ENCODE measurements around the gene SPRR3.
"Not testable (repeated sequence)": the region's sequence is repeated elsewhere in the genome, so short reads cannot be mapped to it uniquely, and the experiment has no call there.

SPRR3 gene

DNA sequence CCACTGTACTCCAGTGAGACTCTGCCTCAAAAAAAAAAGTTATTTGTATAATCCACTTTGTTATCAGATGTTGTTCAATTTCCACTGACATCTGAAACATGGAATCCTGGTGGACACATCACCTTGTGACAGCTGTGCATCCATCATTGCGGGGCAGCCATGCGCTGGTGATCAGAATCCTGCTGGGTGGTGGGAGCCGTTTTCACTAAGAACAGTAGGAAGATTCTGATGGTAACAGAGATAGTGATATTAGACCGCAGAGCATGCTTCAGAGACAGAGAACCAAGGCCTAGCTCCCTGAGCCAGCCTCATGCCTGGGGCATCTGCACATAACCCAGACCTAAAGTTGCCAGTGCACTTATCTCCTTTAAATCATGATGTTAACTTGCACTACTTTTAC lies 3.1 kb upstream of the SPRR3 start:
- H3K36me3 Mint-ChIP-seq (ENCODE audit: low read depth), result no peaks in the 10 kb centered on the region
- no peaks in the 10 kb centered on the region for H3K9me3 Mint-ChIP-seq
- intact Hi-C loops (cut with micrococcal nuclease), result no loop called here
- no peak overlapping the region for H3K4me3 Mint-ChIP-seq
- H3K27ac Mint-ChIP-seq, result no peak overlapping the region
- no peaks in the 10 kb centered on the region for H3K4me1 Mint-ChIP-seq (ENCODE audit: low read depth)
- peaks cover 3% of the 10 kb centered on the region for H3K27me3 Mint-ChIP-seq

DNA sequence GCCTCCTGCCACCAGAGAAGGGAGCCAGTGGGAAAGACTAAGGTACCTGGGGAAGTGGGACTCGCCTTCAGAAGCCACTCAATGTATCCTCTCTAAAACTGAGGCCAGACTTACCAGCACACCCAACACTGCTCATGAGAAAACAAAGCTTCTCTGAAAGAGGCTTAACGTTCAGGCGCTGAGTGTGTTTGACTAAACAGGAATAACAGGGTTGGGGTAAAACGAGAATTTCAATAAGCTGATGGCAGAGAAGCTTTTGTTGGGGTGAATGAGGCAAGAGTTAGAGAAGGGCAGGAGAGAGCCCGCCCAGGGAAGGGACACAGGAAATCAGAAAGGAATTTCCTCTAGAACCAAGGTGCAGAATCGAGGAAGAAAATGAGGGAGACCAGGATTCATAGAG lies 1.7 kb upstream of the SPRR3 start:
- intact Hi-C loops (cut with micrococcal nuclease), result no loop called here
- H3K9me3 Mint-ChIP-seq, result no peaks in the 10 kb centered on the region
- H3K4me3 Mint-ChIP-seq, result no peak overlapping the region
- no peak overlapping the region for H3K27ac Mint-ChIP-seq
- H3K4me1 Mint-ChIP-seq (ENCODE audit: low read depth), result no peaks in the 10 kb centered on the region
- H3K27me3 Mint-ChIP-seq, result peaks cover 3% of the 10 kb centered on the region
- H3K36me3 Mint-ChIP-seq (ENCODE audit: low read depth), result no peaks in the 10 kb centered on the region

DNA sequence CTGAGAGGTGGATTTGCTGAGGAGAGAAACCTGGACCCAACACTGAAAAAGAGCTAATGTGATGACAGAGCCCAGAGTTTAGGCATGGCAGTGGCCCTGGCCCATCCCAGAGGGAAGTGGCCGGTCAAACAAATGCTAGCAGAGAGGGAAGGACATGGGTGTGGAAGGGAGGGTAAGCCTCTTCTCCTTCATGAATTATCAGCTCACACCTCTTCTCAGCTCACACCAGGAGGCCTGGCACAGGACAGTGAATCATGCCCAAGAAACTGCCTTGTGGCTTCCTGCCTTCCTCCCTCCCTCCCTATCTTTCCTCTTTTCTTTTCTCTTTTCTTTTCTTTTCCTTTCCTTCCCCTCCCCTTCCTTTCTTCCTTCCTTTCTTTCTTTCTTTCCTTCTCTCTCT lies 1.3 kb upstream of the SPRR3 start:
- no peaks in the 10 kb centered on the region for H3K36me3 Mint-ChIP-seq (ENCODE audit: low read depth)
- H3K9me3 Mint-ChIP-seq, result no peaks in the 10 kb centered on the region
- H3K27ac Mint-ChIP-seq, result no peak overlapping the region
- H3K27me3 Mint-ChIP-seq, result peaks cover 3% of the 10 kb centered on the region
- H3K4me3 Mint-ChIP-seq, result no peak overlapping the region
- intact Hi-C loops (cut with micrococcal nuclease), result no loop called here
- H3K4me1 Mint-ChIP-seq (ENCODE audit: low read depth), result no peaks in the 10 kb centered on the region

DNA sequence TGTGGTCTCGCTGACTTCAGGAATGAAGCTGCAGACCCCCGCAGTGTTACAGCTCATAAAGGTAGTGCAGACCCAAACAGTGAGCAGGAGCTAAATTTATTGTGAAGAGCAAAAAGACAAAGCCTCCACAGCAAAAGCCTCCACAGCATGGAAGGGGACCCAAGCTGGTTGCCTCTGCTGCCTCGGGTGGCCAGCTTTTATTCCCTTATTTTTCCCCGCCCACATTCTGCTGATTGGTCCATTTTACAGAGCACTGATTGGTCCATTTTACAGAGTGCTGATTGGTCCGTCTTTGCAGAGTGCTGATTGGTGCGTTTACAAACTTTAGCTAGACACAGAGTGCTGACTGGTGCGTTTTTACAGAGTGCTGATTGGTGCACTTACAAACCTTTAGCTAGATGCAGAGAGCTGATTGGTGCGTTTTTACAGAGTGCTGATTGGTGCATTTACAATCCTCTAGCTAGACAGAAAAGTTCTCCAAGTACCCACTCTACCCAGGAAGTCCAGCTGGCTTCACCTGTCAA lies 9.7 kb downstream of the SPRR3 start:
- H3K27ac Mint-ChIP-seq; intact Hi-C loops (cut with micrococcal nuclease); H3K9me3 Mint-ChIP-seq; H3K4me3 Mint-ChIP-seq; H3K36me3 Mint-ChIP-seq (ENCODE audit: low read depth); H3K4me1 Mint-ChIP-seq (ENCODE audit: low read depth); H3K27me3 Mint-ChIP-seq: not testable (repeated sequence)

DNA sequence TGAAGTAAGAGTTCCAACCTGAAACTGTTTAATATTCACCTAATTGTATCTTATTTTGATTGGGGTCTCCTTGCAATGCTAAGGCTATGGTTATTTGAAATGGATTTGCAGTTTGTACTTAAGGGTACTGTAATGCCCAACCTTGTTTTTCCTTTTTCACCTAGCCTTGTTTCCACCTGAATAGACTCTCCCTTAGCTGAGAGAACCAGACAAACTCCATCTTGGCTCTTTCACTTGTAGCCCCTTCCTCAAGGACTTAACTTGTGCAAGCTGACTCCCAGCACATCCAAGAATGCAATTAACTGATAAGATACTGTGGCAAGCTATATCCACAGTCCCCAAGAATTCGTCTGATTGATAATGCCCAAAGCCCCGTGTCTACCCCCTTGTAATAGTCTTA lies 20.3 kb downstream of the SPRR3 start:
- H3K4me1 Mint-ChIP-seq (ENCODE audit: low read depth); intact Hi-C loops (cut with micrococcal nuclease); H3K9me3 Mint-ChIP-seq; H3K4me3 Mint-ChIP-seq; H3K27ac Mint-ChIP-seq; H3K36me3 Mint-ChIP-seq (ENCODE audit: low read depth): not testable (repeated sequence)
- H3K27me3 Mint-ChIP-seq, result peaks cover 18% of the 10 kb centered on the region

DNA sequence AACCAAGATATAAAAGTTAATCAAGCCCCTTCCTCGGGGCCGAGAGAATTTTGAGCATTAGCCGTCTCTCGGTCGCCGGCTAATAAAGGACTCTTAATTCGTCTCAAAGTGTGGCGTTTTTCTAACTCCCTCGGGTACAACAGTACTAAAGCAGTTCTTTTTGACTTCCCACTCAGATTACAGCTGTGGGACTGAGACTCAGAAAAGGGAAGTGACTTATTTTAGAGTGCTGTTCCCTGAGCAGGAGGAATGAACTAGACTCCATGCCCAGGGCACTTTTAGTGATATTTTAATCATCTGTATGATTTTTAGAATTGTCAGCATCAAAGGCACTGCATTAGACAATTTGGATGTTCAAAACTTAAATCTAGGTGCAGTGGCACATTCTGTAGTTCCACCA lies 20.8 kb downstream of the SPRR3 start:
- peaks cover 18% of the 10 kb centered on the region for H3K27me3 Mint-ChIP-seq
- H3K36me3 Mint-ChIP-seq (ENCODE audit: low read depth); intact Hi-C loops (cut with micrococcal nuclease); H3K4me3 Mint-ChIP-seq; H3K9me3 Mint-ChIP-seq; H3K4me1 Mint-ChIP-seq (ENCODE audit: low read depth); H3K27ac Mint-ChIP-seq: not testable (repeated sequence)

DNA sequence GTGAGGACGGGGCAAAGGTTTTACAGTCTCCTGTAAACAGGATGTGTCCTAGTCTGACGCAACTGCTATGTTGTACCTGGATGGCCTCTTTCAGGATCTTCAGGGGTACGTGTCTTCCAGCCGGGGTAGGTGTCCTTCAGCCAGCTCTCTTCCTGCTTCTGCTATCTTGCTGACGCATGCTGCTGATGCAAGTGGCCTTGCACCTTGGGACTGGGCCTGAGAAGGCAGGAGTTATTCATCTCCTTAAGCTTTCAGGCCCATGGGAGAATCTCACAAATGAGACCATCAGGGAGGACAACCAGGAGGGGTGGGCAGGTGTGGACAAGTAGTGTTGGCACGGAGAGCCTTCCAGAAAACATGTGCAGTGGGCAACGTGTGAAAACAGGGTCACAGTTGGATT lies 21.6 kb downstream of the SPRR3 start:
- H3K27me3 Mint-ChIP-seq, result peaks cover 21% of the 10 kb centered on the region
- H3K4me3 Mint-ChIP-seq, result no peak overlapping the region
- intact Hi-C loops (cut with micrococcal nuclease), result no loop called here
- no peaks in the 10 kb centered on the region for H3K4me1 Mint-ChIP-seq (ENCODE audit: low read depth)
- H3K9me3 Mint-ChIP-seq, result no peaks in the 10 kb centered on the region
- H3K36me3 Mint-ChIP-seq (ENCODE audit: low read depth), result no peaks in the 10 kb centered on the region
- H3K27ac Mint-ChIP-seq, result no peak overlapping the region

DNA sequence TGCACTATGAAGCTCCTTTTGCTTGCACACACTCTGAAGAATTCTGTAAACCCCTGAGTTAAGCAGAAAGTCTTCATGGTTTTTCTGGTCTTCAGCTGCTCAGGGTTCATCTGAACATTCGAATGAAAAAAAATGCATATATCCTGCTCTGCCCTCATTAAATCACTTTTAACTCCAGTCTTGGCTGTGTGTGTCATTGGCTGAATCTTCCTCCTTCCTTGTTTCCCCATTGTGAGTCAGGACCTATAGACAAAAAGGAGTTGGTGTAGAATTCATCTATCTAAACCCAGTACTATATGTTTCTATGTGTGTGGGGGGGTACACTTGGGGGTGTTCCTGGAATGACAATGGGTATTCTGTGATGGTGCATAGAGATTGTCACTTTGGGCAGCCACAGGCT lies 22.9 kb downstream of the SPRR3 start:
- H3K9me3 Mint-ChIP-seq, result no peaks in the 10 kb centered on the region
- peaks cover 16% of the 10 kb centered on the region for H3K27me3 Mint-ChIP-seq
- no peaks in the 10 kb centered on the region for H3K36me3 Mint-ChIP-seq (ENCODE audit: low read depth)
- H3K27ac Mint-ChIP-seq, result no peak overlapping the region
- H3K4me3 Mint-ChIP-seq, result no peak overlapping the region
- H3K4me1 Mint-ChIP-seq (ENCODE audit: low read depth), result no peaks in the 10 kb centered on the region
- intact Hi-C loops (cut with micrococcal nuclease), result no loop called here

DNA sequence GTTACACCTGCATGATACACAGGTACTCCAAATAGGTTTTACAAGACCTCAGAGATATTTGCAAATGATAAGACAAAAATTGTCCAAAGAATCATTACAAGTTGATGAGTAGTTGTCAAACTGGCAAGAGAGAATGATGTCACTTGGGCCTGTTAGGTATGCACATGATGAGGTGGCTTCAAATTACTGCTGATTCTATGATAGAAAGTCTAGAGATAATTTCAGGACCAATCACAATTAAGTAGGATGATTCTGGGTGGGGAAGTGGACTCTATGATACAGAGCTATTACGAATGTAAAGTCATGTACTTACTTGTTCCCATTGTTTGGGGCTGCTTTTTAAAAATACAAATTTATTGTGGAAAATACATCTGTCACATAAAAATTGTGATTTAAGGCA lies 24.2 kb downstream of the SPRR3 start:
- intact Hi-C loops (cut with micrococcal nuclease), result no loop called here
- no peaks in the 10 kb centered on the region for H3K4me1 Mint-ChIP-seq (ENCODE audit: low read depth)
- H3K4me3 Mint-ChIP-seq, result no peak overlapping the region
- peaks cover 10% of the 10 kb centered on the region for H3K27me3 Mint-ChIP-seq
- H3K9me3 Mint-ChIP-seq, result no peaks in the 10 kb centered on the region
- no peak overlapping the region for H3K27ac Mint-ChIP-seq
- no peaks in the 10 kb centered on the region for H3K36me3 Mint-ChIP-seq (ENCODE audit: low read depth)

DNA sequence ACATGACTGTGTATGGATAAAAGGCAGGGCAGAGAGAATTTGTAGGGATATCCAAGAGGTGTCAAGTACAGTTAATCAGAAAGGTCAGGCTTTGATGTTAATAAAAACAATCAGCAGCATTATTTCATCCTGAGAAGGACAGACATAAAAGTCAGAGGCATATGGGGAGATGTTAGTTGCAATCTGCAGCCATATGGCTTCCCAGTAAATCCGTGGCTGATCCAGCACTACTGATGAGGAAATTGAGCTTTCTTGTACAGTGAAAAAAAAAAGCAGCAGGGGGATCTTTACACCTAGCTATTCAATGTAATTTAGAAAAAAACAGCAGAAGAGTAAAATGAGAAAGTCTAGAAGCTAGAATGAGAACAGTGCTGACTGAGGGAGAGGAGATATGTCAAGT lies 27.2 kb downstream of the SPRR3 start:
- Mint-ChIP-seq H3K9me3 (no peaks in the 10 kb centered on the region), H3K27me3 (peaks cover 11% of the 10 kb centered on the region)

DNA sequence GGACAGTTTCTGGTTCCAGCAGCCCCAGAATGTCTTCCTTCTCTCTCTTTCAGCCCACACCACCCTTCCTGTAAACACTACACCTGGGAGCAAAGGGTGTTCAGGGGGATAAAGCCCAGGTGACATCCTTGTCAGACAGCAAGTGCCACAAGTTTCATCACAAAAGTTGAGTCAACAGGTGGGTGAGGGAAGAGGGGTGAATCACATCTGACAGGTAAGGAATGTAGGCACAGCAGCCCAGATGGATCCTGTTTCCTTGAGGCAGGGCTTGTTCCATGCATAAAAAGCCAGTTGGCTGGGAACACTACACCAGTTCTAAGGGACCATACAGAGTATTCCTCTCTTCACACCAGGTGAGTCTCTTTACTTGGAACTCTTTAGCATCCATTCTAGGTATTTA lies 29.3 kb downstream of the SPRR3 start, which contains the start of gene SPRR1B:
SPRR1B (plus strand) TSS at position 309 of the 400 bp plus-strand sequence. CDS start 1,143 bp downstream, outside the sequence.
- H3K36me3 Mint-ChIP-seq (ENCODE audit: low read depth), result no peaks in the 10 kb centered on the region
- intact Hi-C loops (cut with micrococcal nuclease), result no loop called here
- no peak within 1 kb of the TSS for H3K4me3 Mint-ChIP-seq
- H3K9me3 Mint-ChIP-seq, result no peaks in the 10 kb centered on the region
- no peaks in the 10 kb centered on the region for H3K4me1 Mint-ChIP-seq (ENCODE audit: low read depth)
- H3K27ac Mint-ChIP-seq, result no peak within 1 kb of the TSS
- peaks cover 13% of the 10 kb centered on the region for H3K27me3 Mint-ChIP-seq

More for the DNA sequence above, 27.2 kb downstream of the SPRR3 start:
- no peak overlapping the region for H3K4me3 Mint-ChIP-seq
- H3K4me1 Mint-ChIP-seq (ENCODE audit: low read depth), result no peaks in the 10 kb centered on the region
- H3K27ac Mint-ChIP-seq, result no peak overlapping the region
- H3K36me3 Mint-ChIP-seq (ENCODE audit: low read depth), result no peaks in the 10 kb centered on the region
- intact Hi-C loops (cut with micrococcal nuclease), result no loop called here

DNA sequence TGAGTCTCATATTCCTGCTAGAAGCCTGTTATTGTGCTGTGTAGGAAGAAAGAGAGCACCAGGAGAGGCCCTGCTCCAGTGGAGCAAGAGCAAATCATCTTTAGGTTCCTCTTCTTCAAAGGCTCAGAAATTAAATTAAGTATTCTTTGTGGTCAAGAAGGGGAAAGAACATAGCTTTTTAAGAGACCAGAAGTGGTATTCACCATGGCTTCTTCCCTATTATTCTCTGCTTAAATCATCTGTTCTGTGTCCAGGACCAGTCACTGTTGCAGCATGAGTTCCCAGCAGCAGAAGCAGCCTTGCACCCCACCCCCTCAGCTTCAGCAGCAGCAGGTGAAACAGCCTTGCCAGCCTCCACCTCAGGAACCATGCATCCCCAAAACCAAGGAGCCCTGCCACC lies 30.5 kb downstream of the SPRR3 start:
- Mint-ChIP-seq H3K36me3 (ENCODE audit: low read depth) (no peaks in the 10 kb centered on the region), H3K4me3 (no peak overlapping the region), H3K9me3 (no peaks in the 10 kb centered on the region), H3K27me3 (peaks cover 16% of the 10 kb centered on the region), H3K4me1 (ENCODE audit: low read depth) (no peaks in the 10 kb centered on the region), H3K27ac (no peak overlapping the region)
- intact Hi-C loops (cut with micrococcal nuclease), result no loop called here

DNA sequence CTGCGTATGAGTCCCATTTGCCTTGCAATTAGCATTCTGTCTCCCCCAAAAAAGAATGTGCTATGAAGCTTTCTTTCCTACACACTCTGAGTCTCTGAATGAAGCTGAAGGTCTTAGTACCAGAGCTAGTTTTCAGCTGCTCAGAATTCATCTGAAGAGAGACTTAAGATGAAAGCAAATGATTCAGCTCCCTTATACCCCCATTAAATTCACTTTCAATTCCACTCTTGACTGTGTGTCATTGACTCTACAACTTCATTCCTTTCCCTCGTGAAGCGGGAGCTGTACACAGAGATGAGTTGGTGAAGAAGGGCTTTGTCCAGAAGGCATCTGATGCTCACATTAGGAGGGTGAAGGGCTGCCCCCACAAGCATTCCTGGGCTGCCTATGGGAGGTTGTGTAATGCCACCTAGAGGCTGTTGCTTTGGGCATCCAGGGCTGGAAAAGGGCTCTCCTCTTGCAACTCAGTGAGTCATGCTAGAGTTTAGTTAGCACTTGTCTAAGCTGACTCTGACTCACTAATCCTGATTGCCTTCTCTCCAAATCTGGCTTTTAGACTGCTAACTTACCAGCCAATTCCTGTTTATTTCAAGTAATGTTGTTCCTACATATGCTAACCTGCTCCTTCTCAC lies 31.2 kb downstream of the SPRR3 start:
- Mint-ChIP-seq H3K27me3 (peaks cover 18% of the 10 kb centered on the region), H3K4me3 (no peak overlapping the region), H3K9me3 (no peaks in the 10 kb centered on the region), H3K36me3 (ENCODE audit: low read depth) (no peaks in the 10 kb centered on the region), H3K4me1 (ENCODE audit: low read depth) (no peaks in the 10 kb centered on the region), H3K27ac (no peak overlapping the region)
- intact Hi-C loops (cut with micrococcal nuclease), result no loop called here

DNA sequence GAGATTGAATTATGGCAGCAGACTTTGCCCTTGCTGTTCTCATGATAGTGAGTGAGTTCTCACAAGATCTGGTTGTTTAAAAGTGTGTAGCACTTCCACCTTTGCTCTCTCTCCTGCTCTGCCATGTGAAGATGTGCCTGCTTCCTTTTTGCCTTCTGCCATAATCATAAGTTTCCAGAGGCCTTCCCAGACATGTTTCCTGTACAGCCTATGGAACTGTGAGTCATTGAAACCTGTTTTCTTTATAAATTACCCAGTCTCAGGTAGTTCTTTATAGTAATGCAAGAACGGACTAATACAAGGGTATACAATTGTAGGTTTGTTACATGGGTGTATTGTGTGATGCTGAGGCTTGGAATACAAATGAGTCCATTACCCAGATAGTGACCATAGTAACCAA lies 33.7 kb downstream of the SPRR3 start:
- Mint-ChIP-seq H3K4me1 (ENCODE audit: low read depth) (no peaks in the 10 kb centered on the region), H3K27me3 (peaks cover 20% of the 10 kb centered on the region), H3K36me3 (ENCODE audit: low read depth) (no peaks in the 10 kb centered on the region), H3K9me3 (no peaks in the 10 kb centered on the region), H3K4me3 (no peak overlapping the region), H3K27ac (no peak overlapping the region)
- intact Hi-C loops (cut with micrococcal nuclease), result no loop called here

DNA sequence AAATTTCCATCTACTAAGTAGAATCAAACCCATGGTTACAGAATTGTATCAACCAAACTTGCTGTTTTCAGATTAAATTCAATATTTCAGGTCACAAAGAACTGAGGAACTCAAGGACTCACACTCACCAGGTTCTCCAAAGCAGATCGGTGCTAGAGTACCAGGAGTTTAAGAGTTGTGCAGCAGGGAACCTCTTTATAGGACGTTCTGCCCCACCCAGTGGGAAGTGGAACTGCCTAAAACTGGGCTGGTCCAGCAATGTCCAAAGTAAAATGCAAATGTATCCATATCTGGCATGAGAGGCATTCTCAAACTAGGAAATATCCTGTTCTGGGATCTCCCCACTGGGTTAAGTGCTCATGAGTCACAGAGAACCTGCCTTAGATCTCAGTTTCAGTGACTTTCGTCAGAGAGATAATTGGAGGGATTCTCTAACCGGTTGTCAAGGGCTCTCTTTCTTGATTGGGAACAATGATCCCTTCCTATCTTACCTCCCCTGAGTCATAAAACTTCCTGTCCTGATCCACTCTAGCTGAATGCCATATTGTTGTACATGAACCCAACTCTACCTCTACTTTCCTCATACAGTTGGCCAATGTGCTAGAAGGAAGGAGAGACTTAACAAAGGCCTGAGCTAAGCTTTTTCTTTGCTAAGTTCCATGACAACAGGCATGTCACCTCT lies 39.5 kb downstream of the SPRR3 start, which contains the start of gene SPRR2D:
SPRR2D (minus strand) TSS at position 171 of the 682 bp plus-strand sequence. CDS start 774 bp downstream, outside the sequence.
- H3K4me3 Mint-ChIP-seq, result no peak within 1 kb of the TSS
- H3K27ac Mint-ChIP-seq, result no peak within 1 kb of the TSS
- peaks cover 28% of the 10 kb centered on the region for H3K27me3 Mint-ChIP-seq
- no peaks in the 10 kb centered on the region for H3K36me3 Mint-ChIP-seq (ENCODE audit: low read depth)
- H3K9me3 Mint-ChIP-seq, result no peaks in the 10 kb centered on the region
- intact Hi-C loops (cut with micrococcal nuclease), result no loop called here
- H3K4me1 Mint-ChIP-seq (ENCODE audit: low read depth), result no peaks in the 10 kb centered on the region

All from dendritic cell treated with granulocyte-macrophage colony-stimulating factor and Interleukin-4, amounts not matched to agents 40 ng/mL and 50 ng/mL, for 4 days (primary cell).